ENCODE measurements around the gene MAGIX. TPM values are rescaled to one million over a fixed set of nuclear protein-coding genes. Genes with fewer than 3 reads are reported as not detected.

MAGIX gene
- total and polyA plus RNA-seq, 2 experiments from 2014 or later = 0.66 to 0.83 TPM

DNA sequence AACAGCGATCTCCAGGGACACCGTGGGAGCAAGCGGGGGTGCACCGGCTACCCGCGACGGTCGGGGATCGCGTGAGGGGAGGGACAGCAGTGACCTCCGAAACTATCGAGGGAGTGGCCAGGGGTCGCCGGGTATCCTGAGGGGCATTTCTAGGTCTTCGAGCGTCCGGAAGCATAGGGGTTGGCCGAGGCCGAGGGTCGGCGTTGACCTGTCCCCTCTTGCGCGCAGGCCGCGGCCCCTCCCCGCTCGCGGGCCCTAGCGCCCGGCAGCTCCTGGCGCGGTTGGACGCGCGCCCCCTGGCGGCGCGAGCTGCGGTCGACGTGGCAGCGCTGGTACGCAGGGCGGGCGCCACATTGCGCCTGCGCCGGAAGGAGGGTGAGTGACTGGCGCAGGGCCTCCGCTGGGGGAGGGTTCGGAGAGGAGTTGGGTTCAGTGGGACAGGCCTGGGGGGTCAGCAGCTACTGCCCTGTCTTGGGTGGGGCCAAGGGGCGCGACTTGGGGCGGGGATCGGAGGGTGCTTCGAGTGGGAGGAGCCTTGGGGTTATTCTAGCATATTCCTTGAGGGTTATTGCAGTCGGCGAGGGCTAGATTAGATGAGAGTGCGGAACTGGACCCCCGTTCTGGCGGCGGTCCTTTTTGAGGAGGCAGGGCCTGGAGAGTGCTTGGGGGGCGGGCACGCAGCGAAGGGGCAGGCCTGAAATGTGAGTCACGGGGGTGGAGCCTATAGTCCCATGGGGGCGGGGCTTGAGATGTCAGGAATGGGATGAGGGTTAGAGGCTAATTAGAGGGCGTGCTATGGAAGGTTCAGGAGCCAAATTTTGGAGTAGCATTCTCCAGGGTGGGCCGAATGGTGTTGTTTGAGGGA is 1.2 kb downstream of the MAGIX start:
- ATAC-seq (peak; percentile 47), DNase-seq (ENCODE audit: low spot score) (peak; percentile 91)
- H3K27me3 Mint-ChIP-seq (ENCODE audit: insufficient read depth, low read depth, poor library complexity) = peaks cover 25% of the 10 kb centered on the region
- H3K4me1 Mint-ChIP-seq = peaks cover 15% of the 10 kb centered on the region
- H3K4me3 Mint-ChIP-seq = peak overlapping the region; percentile 78
- Histone ChIP-seq H3K4me1 (ENCODE audit: insufficient read depth) (no peaks in the 10 kb centered on the region; the same call in 1 of the 2 replicates), H3K36me3 (ENCODE audit: insufficient read depth) (no peaks in the 10 kb centered on the region), H3K4me2 (peak overlapping the region; percentile 73), H2AFZ (no peak overlapping the region), H4K20me1 (replicated peaks; ENCODE audit: insufficient read depth) (no peaks in the 10 kb centered on the region), H3K9me2 (ENCODE audit: insufficient read depth) (no peaks in the 10 kb centered on the region), H3K4me3 (peak overlapping the region; percentile 58), H3F3A (replicated peaks; ENCODE audit: low read depth) (no peaks in the 10 kb centered on the region), H3K27me3 (ENCODE audit: insufficient read depth) (peaks cover 60% of the 10 kb centered on the region), H3K27ac (ENCODE audit: low read depth) (no peak overlapping the region; the same call in 1 of the 2 replicates), H3K79me2 (replicated peaks; ENCODE audit: insufficient read depth) (no peaks in the 10 kb centered on the region)
- TF ChIP-seq, protein P1, sequence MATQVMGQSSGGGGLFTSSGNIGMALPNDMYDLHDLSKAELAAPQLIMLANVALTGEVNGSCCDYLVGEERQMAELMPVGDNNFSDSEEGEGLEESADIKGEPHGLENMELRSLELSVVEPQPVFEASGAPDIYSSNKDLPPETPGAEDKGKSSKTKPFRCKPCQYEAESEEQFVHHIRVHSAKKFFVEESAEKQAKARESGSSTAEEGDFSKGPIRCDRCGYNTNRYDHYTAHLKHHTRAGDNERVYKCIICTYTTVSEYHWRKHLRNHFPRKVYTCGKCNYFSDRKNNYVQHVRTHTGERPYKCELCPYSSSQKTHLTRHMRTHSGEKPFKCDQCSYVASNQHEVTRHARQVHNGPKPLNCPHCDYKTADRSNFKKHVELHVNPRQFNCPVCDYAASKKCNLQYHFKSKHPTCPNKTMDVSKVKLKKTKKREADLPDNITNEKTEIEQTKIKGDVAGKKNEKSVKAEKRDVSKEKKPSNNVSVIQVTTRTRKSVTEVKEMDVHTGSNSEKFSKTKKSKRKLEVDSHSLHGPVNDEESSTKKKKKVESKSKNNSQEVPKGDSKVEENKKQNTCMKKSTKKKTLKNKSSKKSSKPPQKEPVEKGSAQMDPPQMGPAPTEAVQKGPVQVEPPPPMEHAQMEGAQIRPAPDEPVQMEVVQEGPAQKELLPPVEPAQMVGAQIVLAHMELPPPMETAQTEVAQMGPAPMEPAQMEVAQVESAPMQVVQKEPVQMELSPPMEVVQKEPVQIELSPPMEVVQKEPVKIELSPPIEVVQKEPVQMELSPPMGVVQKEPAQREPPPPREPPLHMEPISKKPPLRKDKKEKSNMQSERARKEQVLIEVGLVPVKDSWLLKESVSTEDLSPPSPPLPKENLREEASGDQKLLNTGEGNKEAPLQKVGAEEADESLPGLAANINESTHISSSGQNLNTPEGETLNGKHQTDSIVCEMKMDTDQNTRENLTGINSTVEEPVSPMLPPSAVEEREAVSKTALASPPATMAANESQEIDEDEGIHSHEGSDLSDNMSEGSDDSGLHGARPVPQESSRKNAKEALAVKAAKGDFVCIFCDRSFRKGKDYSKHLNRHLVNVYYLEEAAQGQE (IDR thresholded peaks at IDR 0.05; ENCODE audit: unreplicated experiment) = no peak
- 0 out of 2 replicates have a peak, but pooled peaks have one; percentile 23 for TF ChIP-seq CREB1 (CRISPR knock-in tag; IDR thresholded peaks at IDR 0.05; ENCODE audit: low read depth)
- no peak for TF ChIP-seq ZNF114 (CRISPR knock-in tag; IDR thresholded peaks at IDR 0.05)
- no peak for TF ChIP-seq ZNF331 (CRISPR knock-in tag; IDR thresholded peaks at IDR 0.05; ENCODE audit: low read depth)
- no peak for TF ChIP-seq EZH2phosphoT487 (IDR thresholded peaks at IDR 0.05; ENCODE audit: unreplicated experiment)
- no peak for TF ChIP-seq STAT1 (IDR thresholded peaks at IDR 0.05; ENCODE audit: unreplicated experiment)
- TF ChIP-seq POLR2AphosphoS5 (IDR thresholded peaks at IDR 0.05; ENCODE audit: low read depth) = peak; percentile 33; the same call in 1 of the 2 replicates
- TF ChIP-seq, protein P2, sequence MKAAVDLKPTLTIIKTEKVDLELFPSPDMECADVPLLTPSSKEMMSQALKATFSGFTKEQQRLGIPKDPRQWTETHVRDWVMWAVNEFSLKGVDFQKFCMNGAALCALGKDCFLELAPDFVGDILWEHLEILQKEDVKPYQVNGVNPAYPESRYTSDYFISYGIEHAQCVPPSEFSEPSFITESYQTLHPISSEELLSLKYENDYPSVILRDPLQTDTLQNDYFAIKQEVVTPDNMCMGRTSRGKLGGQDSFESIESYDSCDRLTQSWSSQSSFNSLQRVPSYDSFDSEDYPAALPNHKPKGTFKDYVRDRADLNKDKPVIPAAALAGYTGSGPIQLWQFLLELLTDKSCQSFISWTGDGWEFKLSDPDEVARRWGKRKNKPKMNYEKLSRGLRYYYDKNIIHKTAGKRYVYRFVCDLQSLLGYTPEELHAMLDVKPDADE (IDR thresholded peaks at IDR 0.05) = no peak
- TF ChIP-seq, protein P3, sequence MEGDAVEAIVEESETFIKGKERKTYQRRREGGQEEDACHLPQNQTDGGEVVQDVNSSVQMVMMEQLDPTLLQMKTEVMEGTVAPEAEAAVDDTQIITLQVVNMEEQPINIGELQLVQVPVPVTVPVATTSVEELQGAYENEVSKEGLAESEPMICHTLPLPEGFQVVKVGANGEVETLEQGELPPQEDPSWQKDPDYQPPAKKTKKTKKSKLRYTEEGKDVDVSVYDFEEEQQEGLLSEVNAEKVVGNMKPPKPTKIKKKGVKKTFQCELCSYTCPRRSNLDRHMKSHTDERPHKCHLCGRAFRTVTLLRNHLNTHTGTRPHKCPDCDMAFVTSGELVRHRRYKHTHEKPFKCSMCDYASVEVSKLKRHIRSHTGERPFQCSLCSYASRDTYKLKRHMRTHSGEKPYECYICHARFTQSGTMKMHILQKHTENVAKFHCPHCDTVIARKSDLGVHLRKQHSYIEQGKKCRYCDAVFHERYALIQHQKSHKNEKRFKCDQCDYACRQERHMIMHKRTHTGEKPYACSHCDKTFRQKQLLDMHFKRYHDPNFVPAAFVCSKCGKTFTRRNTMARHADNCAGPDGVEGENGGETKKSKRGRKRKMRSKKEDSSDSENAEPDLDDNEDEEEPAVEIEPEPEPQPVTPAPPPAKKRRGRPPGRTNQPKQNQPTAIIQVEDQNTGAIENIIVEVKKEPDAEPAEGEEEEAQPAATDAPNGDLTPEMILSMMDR (conservative IDR thresholded peaks at IDR 0.05; ENCODE audit: low read depth in 2 of 2) = peak; percentile 44 to 77
- TF ChIP-seq EZH2 (IDR thresholded peaks at IDR 0.05; ENCODE audit: low read depth, unreplicated experiment) = no peak
- TF ChIP-seq NANOG (IDR thresholded peaks at IDR 0.05; ENCODE audit: borderline replicate concordance) = no peak
- H3K9me3 Mint-ChIP-seq = no peaks in the 10 kb centered on the region; the same call in 2 of the 3 replicates
- H3K27ac Mint-ChIP-seq = peak overlapping the region; percentile 98
- H3K36me3 Mint-ChIP-seq (ENCODE audit: low read depth) = no peaks in the 10 kb centered on the region
